ENCODE measurements around the gene SPATA12.

The SPATA12 gene, protein sequence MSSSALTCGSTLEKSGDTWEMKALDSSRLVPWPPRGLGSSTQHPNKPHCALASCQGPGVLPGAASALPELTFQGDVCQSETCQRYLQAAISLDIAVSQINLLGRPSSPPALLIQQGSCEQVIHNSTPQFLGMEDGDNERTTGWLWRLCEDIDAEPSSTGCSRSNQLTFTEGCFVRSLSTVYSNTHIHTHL

DNA sequence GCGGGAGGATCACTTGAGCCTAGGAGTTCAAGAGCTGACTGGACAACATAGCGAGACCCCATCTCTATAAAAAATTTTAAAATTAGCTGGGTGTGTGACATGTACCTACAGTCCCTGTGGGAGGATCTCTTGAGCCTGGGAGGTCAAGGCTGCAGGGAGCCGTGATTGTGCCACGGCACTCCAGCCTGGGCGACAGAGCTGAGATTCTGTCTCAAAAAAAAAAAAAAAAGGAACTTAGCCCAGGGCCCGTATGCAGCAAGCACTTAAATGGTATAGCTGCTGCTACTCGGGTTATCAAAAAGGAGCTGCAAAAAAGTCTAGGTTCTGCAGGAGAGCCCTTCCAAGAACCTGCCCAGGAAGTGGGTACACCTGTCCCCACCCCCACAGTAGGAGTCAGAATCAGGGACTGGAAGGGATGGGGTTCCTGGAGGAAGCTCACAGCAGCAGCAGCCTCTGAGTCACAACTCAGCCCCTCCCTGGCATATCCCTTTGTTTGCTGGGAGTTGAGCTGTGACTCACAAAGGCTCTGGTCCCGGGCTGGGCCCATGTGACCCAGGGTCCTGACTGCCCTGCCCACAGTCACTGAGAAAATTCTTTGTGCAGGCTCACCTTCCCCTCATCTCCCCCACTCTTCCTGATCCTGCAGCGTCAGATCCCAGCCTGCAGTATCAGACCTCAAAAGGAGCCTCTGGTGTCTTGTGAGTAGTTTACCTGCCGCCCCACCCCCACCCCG, at the start of gene SPATA12:
SPATA12 (plus strand) TSS at position 576 of the 733 bp plus-strand sequence. CDS start 13,031 bp downstream, outside the sequence.
- no peak for DNase-seq (ENCODE audit: low read depth in 2 of 2)

DNA sequence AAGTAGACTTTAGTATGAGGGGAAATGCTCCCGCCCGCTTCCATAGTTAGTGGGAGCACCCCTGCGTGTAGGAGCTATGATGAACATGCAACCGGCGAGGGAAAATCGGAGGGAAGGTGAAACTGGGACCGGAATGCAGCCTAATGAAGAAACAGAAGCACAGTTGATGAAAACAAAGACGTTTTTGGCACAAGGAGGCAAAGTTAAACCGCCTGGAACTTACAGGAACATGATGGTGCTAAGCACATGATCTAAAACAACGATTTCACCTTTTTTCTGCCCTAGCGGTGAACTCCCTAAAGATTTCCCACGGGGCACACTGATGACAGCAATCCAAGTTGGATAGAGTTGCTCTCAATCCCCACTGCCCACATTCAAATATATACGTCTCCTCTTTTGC, 49.4 kb upstream of the SPATA12 start:
- no peak for DNase-seq (ENCODE audit: low read depth in 2 of 2)

DNA sequence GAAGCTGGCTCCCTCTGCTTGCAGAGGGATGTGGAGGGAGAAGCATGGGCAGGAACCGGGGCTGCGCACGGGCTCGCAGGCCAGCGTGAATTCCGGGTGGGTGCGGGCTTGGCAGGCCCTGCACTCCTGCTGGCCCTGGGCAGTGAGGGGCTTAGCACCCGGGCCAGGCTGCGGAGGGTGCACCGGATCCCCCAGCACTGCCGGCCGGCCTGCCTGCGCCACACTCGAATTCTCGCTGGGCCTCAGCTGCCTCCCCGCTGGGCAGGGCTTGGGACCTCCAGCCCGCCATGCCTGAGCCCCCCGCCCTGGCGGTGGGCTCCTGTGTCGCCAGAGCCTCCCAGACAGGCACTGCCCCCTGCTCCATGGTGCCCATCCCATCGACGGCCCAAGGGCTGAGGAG, 47.6 kb upstream of the SPATA12 start:
- no peak for DNase-seq (ENCODE audit: low read depth in 2 of 2)

DNA sequence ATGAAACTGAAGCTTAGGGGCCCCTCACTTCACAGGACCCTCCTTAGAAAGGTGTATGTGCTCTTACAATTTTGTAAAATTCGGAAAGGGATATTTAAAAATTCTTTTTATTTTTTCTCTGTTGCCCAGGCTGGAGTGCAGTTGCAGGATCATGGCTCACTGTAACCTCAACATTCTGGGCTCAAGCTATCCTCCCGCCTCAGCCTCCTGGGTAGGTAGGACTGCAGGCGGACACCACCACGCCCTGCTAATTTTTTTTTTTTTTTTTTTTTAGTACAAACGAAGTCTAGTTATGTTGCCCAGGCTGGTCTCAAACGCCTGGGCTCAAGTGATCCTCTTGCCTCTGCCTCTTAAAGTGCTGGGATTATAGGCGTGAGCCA, 45.1 kb upstream of the SPATA12 start:
- DNase-seq (ENCODE audit: low read depth in 2 of 2): no peak

DNA sequence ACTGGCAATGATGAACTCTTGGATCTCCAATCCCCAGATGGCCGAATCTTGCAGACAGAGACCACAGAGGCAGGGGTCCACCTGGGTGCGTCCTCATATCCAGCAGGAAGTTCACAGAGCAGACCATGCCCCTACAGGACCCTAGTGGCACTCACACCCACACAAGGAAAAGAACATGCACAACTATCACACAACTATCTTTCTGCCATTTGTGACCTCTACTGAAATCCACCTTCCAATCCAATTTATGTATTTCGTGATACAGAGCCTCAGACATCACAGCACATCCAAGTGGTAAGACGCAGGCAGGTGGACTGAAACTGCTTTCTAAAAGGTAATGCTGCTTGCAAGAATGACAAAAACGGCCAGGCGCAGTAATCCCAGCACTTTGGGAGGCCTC, 44.6 kb upstream of the SPATA12 start:
- DNase-seq (ENCODE audit: low read depth in 2 of 2): no peak

DNA sequence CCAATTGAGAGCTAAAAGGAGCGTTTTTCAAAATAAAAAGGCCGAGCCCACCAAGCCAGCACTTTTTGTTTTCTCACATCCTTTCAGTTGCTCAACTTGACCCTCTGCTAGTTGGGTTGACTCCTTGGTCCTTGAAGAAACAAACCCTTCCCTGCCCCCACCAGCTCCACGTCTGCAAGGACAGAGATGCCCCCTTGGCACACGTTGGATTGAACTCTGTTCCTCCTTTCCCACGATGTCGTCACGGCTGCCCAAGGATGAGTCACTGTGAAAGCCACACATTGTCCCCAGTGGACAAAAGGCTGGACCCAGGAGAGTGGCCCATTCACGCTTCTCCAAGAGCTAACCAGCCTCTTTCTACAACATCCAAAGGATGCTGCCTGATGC, 43.0 kb upstream of the SPATA12 start:
- DNase-seq (ENCODE audit: low read depth in 2 of 2): no peak

DNA sequence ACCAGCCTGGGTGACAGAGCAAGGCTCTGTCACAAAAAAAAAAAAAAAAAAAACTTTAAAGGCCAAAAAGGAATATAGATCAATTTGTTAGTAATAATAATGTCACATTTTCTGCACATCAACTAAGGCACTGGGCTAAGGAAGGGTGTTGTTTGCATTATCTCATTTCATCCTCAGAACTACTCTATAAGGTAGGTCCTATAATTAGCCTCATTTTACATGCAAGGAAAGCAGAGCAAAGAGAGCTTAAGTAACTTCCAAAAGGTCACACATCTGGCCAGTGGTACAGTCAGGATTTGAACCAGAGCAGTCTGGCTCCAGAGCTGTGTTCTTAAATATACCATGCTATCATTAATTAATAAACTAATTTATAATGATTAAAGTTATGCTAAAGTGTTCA, 42.2 kb upstream of the SPATA12 start:
- DNase-seq (ENCODE audit: low read depth in 2 of 2): no peak

DNA sequence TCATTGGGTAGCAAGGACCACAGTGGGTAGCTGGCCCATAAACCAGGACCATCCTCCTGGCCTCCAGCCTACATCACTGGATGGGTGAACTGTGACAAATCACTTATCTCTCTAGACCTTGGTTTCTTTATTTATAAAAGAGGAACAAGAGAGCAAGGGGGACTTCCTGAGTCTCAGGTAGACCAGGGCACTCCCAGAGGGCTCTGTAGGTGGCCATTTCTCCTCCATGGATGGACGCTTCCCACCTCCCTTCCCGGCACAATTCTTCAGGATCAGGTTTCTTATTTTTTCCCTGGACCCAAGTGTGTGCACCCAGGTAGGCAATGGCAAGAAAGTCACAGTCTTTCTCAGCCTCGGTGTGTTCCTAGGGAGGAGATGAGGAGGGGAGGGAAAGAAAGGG, 41.4 kb upstream of the SPATA12 start:
- no peak for DNase-seq (ENCODE audit: low read depth in 2 of 2)

DNA sequence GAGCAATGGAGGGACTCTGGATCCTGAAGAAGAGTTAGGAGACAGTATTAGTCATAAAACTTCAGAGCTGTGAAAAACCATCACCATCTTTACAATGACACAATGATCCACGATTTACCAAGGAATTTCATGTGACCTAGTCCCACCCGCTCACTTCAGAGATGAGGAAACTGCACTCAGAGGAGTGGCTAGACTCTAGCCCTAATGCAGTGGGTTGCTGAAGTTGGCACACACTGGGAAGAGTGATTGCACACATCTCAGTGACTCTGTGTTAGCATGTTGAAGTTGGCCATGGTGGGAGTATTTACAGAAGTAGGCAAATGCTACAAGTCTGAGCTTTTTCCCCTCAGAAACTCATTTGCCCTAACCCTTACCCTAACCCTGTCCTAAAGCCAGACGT, 35.2 kb upstream of the SPATA12 start:
- no peak for DNase-seq (ENCODE audit: low read depth in 2 of 2)

DNA sequence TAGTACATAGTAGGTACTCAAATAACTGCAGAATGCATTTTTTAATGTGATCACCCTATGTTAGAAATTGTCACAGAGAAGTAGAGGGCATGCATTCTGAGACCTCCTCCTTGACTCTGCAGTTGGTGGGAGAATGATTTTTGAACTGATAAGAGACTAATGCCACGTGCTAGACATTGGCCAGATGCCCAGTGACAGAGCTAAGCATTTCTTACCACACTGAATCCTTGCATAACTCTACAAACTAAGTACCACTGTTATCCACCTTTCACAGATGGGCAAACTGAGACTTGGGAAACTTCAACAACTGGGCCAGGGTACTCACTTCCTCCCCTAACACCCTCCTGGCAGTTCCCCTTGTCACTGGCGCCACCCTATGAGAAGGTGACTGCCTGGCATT, 33.5 kb upstream of the SPATA12 start:
- DNase-seq (ENCODE audit: low read depth in 2 of 2): no peak

DNA sequence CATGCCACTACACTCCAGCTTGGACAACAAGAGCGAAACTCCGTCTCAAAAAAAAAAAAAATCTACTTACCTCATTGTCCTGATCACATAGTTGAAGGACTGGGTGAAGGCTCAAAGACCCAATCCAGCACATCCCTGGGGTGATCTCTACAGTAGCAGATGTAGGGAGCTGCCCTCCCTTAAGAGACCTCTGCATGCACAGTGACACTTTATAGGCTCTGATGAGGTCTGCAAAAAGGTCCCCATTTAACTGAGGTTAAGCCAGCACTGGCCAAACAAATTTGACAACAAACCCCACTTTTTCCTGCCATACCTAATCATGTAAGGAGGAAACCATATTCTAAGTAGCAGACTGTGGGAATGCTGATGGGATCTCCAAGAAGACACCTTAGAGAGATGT, 31.1 kb upstream of the SPATA12 start:
- no peak for DNase-seq (ENCODE audit: low read depth in 2 of 2)

DNA sequence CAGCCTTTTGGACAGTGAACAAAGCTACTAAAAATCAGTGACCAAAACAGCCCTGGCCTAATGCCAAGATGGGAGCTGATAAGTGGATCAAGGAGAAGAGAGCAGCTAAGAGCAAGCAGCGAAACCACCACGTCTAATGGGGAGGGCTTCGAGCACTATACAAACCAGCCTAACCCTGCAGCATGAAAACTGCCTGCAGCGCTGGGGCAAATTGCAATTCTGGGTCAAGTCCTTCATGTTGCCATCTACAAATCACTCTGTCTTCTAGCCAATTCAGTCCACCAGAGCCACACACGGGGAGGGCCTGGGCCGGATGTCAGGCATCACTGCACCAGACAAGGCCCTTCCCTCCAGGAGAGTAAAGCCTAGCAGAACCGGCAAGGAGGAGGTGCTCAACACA, 30.5 kb upstream of the SPATA12 start:
- no peak for DNase-seq (ENCODE audit: low read depth in 2 of 2)

DNA sequence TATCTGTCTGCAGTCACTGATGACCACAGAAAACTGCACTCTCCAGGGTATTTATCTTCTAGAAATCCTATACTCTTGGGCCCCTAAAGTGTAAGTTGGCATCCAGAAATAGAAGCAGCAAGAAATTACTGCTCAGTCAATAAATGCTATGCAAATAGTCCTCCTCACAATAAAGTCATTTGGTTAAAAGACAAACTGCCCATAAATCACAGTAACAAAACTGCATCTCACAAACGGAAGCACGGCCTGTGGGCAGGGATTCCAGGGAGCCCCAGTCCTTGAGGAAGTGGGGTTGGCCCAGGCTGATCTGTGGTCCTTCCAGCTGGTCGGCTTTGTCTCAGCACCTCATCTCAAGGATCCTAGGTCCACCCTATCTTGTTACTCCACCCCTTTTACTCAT, 29.7 kb upstream of the SPATA12 start:
- DNase-seq (ENCODE audit: low read depth in 2 of 2): no peak

DNA sequence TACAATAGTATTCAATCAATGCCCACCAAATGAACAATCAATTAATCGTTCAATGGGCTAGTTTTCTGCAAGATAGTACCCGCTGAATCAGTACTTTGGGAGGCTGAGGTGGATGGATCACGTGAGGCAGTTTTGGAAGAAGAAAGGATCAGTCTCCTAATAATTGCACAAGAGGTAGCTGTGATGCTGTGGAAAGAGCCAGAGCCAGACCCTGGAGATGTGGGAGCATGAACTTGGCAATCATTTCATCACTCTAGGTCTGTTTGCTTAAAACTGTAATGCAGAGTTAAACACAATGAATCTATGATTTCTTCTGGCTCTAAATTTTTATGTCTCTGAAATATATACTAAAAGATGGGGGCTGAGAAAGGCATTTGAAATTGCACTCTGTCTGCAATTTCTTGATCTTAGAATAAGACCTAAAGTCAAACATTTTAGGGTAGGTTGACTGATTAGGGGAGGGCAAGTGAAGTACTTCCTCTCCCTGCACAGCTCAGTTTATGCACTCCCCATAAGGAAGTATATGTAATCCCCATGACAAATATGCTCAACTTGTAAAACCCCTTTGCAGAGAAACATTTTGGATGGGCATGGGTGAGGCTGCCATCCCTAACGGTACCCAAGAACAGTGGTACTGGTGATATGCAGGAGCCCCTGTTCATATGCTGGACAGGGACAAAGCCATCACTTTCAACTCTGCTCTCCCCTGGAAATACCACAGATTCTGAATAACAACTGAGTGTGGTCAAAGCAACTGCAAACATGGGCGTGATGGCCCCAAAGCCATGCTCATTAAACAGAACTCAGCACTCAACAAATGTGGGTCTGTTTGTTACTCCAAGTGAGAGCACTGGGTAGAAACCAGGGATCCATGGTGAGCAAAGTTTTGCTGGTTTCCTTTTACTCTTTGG, 28.6 kb upstream of the SPATA12 start:
- DNase-seq (ENCODE audit: low read depth in 2 of 2): no peak

DNA sequence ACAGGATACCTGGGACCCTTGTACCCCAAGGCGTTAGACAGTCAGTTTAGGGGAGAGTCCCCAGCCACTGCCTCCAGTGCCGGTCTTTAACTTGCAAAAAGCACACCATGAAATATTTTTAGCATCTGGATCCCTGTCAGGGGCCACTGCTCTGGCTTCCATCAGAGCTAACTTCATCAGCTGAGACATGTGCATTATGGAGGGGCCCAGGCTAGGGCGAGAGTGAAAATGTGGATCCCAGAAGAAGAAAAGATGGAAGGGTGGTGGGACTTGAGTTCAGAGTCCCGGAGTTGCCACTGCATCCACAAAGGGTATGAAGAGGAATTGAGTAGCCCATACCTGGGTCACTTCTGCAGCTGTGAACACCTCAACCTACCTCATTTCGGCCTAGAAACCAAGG, 23.5 kb upstream of the SPATA12 start:
- no peak for DNase-seq (ENCODE audit: low read depth in 2 of 2)

DNA sequence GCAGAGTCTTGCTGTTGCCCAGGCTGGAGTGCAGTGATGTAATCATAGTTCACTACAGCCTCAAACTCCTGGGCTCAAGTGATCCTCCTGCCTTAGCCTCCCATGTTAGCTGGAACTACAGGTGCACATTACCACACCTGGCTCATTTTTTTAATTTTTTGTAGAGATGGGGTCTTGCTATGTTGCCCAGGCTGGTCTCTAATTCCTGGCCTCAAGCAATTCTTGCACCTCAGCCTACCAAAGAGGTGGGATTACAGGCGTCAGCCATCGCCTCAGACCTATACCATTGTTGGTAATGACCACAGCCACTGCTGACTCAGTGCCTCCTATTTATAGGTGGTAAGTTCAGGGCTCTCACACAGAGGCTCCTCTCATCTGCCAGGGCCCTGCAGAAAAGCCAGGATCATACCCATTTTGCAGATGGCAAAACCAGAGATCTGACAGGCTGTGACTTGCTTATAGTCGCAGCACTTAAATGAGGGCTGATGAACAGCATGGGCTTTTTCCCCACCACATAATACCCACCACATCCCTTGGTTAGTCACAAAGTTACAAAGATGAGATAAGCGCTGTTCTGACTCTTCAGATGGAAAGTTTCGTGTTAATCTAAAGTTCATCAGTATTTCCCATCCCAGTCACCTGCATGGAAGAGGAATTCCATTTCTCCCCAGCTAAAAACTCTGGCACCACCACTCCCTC, 21.8 kb upstream of the SPATA12 start:
- DNase-seq (ENCODE audit: low read depth in 2 of 2): no peak

DNA sequence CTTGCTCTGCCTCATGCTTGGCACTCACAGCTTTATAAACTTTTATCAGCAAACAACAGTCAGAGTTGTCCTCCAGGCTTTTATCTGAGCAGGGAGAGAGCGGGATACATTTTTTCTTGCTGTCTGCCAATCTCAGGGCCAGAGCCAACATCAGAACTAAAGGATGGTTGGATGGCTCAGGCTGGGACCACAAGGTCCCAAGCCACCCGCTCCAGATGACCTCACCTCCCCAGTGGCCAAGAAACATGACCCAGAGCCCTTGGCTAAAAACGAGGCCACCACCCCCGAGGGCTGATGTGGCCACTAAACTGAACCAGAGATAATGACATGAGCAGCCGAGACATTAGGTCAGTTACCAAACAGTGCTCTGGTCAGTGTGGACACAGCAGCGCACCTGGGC, 18.8 kb upstream of the SPATA12 start:
- DNase-seq (ENCODE audit: low read depth in 2 of 2): no peak

DNA sequence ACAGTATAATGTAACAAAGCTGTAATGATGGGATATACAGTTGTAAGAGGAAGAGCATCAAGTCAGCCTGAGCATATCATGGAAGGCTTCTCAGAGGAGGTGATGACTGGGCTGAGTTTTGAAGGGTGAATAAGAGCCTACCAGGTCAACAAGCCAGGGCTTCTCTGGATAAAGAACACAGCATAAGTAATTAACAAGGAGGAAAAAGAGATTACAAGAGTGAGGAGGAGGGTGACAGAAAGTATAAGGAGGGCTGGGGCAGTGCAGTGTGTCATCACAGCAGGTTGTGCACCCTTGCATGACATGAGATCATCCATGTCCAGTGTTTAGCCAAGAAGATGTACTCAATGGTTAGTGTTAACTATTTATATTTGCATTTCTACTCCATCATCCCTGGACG, 16.9 kb upstream of the SPATA12 start:
- no peak for DNase-seq (ENCODE audit: low read depth in 2 of 2)

DNA sequence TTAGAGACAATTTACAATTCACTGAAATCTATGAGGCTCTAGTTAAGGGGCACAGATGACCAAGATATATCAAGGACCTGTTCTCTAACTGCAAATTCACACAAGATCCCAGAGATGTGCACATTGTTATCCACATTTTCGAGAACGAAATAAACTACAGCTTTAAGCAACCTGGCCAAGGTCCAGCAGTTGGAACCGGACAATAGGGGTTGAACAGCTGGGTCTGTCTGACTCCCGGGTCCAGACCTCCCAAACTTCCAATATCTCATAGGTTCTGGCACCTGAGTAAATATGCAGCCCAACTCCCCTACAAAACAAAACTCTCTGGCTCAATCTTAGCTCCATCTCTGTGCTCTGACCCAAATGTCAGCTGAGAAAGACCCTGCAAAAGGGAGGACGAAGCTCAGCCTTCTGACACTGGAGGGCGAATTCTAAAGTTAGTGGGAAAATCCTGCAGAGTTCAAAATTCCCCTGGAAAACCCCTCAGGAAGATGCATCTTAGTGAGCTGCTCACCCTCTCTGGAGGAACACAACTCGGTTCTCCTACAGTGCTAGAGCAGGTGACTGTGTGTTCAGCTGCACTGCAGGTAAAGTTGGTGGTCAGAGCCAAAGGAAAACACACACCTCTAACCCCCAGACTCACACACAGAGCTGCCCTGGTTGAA, 14.2 kb upstream of the SPATA12 start:
- DNase-seq (ENCODE audit: low read depth in 2 of 2): no peak

DNA sequence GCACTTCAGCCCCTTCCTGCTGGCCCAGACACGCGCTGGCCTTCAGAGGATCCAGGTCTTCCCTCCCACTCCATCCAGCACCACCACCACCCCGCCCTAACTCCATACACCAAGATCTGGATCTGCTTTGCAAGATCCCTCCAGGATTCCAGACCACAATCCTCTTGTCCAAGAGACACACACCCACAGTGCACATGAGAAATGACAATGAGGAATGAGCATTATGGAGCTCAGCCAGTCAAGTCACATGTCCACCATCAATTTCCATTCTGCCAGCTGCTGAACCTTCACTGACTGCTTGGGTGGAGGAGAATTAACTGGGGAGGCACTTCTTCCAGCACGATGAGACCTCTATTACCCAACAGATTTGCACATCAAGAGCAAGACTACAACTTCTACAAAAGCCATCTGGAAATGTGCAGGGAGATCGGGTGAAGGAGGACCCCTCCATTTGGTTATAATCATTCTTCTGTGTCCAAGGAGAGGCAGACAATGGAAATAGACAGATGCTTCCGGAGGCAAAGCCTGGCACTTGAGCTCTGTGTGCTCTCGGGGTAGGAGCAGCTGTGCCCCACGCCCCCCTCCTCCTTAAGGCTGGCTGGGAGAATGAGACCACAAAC, 12.3 kb upstream of the SPATA12 start:
- DNase-seq (ENCODE audit: low read depth in 2 of 2): no peak

DNA sequence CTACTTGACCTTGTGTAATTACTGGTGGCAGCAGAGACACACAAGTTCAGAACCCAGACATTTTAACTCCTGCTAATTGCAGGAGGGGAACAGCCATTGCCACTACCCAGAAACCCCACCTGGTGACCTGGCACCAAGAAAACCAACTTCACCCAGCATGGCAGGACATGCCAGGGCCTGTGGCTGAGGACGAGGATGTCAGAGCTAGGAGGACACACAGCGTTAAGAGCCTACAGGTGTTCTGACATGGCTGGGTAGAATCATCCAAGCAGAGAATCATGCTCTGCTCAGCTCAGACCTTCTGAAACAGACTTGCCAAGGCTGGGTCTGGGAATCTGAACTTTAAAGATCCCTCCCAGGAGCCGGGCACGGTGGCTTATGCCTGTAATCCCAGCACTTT, 11.7 kb upstream of the SPATA12 start:
- DNase-seq (ENCODE audit: low read depth in 2 of 2): no peak

All from stimulated activated CD4-positive, alpha-beta T cell treated with anti-CD3 and anti-CD28 coated beads, Interleukin-15, amount 100 ng/mL, for 48 hours (primary cell).